Hepatocyte (in vitro differentiated cells): Measurements from ENCODE around the gene SULT1A2. TPM values are rescaled to one million over a fixed set of nuclear protein-coding genes. Genes with fewer than 3 reads are reported as not detected.
"Not testable (repeated sequence)": the region's sequence is repeated elsewhere in the genome, so short reads cannot be mapped to it uniquely, and the experiment has no call there.

Source experiments
- DNase-seq: peaks from one replicate; pipeline ENCODE4 v3.0.0-alpha.2; 2016; ENCODE audit warnings: low spot score
- H2AFZ ChIP-seq: fragments of 200-600 bp; sonication (generic); 2 replicates; pipeline ENCODE4 v1.6.0; 2016; ENCODE audit warnings: antibody characterized with exemption, mild to moderate bottlenecking
- H3K27ac ChIP-seq: fragments of 200-600 bp; sonication (generic); 2 replicates; pipeline ENCODE4 v1.5.1; 2016; ENCODE audit warnings: mild to moderate bottlenecking
- H3K27me3 ChIP-seq: fragments of 200-600 bp; sonication (generic); 2 replicates; pipeline ENCODE4 v1.6.1; 2016
- H3K36me3 ChIP-seq: fragments of 200-600 bp; sonication (generic); replicated peaks from 2 replicates; pipeline ENCODE4 v1.5.1; 2016; ENCODE audit warnings: low read depth; ENCODE audit not compliant: insufficient read depth
- H3K4me1 ChIP-seq: fragments of 200-600 bp; sonication (generic); 2 replicates; pipeline ENCODE4 v1.5.1; 2016; ENCODE audit warnings: mild to moderate bottlenecking, moderate library complexity; ENCODE audit not compliant: insufficient read depth
- H3K4me2 ChIP-seq: fragments of 200-600 bp; sonication (generic); 2 replicates; pipeline ENCODE4 v1.6.0; 2016
- H3K4me3 ChIP-seq: fragments of 200-600 bp; sonication (generic); 2 replicates; pipeline ENCODE4 v1.5.1; 2016; ENCODE audit warnings: mild to moderate bottlenecking
- H3K79me2 ChIP-seq: fragments of 200-600 bp; sonication (generic); 2 replicates; pipeline ENCODE4 v1.6.0; 2017; ENCODE audit warnings: mild to moderate bottlenecking
- H3K9me2 ChIP-seq: fragments of 200-600 bp; sonication (generic); replicated peaks from 2 replicates; pipeline ENCODE4 v1.6.0; 2017; ENCODE audit warnings: mild to moderate bottlenecking; ENCODE audit not compliant: insufficient read depth
- H3K9me3 ChIP-seq: fragments of 200-600 bp; sonication (generic); 2 replicates; pipeline ENCODE4 v1.5.1; 2016; ENCODE audit warnings: low read depth, mild to moderate bottlenecking
- H4K20me1 ChIP-seq: fragments of 200-600 bp; sonication (generic); 2 replicates; pipeline ENCODE4 v1.6.0; 2016; ENCODE audit warnings: mild to moderate bottlenecking; ENCODE audit not compliant: insufficient read depth, poor library complexity, severe bottlenecking
- EZH2 ChIP-seq: fragments of 200-600 bp; sonication (generic); IDR thresholded peaks from 2 replicates; pipeline ENCODE4 v1.6.1; 2016; ENCODE audit warnings: antibody characterized with exemption, mild to moderate bottlenecking, borderline replicate concordance
- EZH2phosphoT487 ChIP-seq: fragments of 200-600 bp; sonication (generic); IDR thresholded peaks from one replicate; pipeline ENCODE4 v1.6.1; 2018; ENCODE audit warnings: antibody characterized with exemption, mild to moderate bottlenecking, low read depth, moderate library complexity; ENCODE audit not compliant: unreplicated experiment, severe bottlenecking
- WGBS: methylation state at CpG from one replicate; pipeline ENCODE4 v1.1.6; 2016; ENCODE audit warnings: low lambda C conversion rate; ENCODE audit errors: missing lambda C conversion rate; 5-methylcytosine and 5-hydroxymethylcytosine counted together
- polyA plus RNA-seq: library from polyadenylated mRNA; unstranded; fragments of >200 nt; fragmentation: Nextera tagmentation; extraction: Ambion mirVana; gene quantifications from 2 replicates; pipeline ENCODE4 v1.2.1, GENCODE V29; 2016
- total RNA-seq: library from RNA; depleted of rRNA; stranded (reverse); fragments of >200 nt; gene quantifications from 2 replicates; pipeline ENCODE4 v1.2.3, GENCODE V29; 2014
- TF ChIP-seq, protein P1 (sequence below): fragments of 200-600 bp; sonication (generic); IDR thresholded peaks from 2 replicates; pipeline ENCODE4 v1.5.1; 2016; ENCODE audit warnings: antibody characterized with exemption, mild to moderate bottlenecking; ENCODE audit not compliant: poor library complexity

SULT1A2 gene
- total and polyA plus RNA-seq, 2 experiments from 2014 or later, result 1.8 to 3.6 TPM

- Histone ChIP-seq H3K9me2 (no peaks in the 10 kb centered on the region), H3K4me2 (no peak overlapping the region), H3K27me3 (no peaks in the 10 kb centered on the region), H3K9me3 (no peaks in the 10 kb centered on the region), H3K4me1 (peaks cover 7% of the 10 kb centered on the region), H3K79me2 (no peaks in the 10 kb centered on the region), H2AFZ (no peak overlapping the region), H3K27ac (no peak overlapping the region), H3K36me3 (no peaks in the 10 kb centered on the region), H3K4me3 (no peak overlapping the region), H4K20me1 (no peaks in the 10 kb centered on the region)
- no peak for DNase-seq
- WGBS, result 50% methylated on average over 4 of the region's 4 CpGs
- TF ChIP-seq, protein P1, sequence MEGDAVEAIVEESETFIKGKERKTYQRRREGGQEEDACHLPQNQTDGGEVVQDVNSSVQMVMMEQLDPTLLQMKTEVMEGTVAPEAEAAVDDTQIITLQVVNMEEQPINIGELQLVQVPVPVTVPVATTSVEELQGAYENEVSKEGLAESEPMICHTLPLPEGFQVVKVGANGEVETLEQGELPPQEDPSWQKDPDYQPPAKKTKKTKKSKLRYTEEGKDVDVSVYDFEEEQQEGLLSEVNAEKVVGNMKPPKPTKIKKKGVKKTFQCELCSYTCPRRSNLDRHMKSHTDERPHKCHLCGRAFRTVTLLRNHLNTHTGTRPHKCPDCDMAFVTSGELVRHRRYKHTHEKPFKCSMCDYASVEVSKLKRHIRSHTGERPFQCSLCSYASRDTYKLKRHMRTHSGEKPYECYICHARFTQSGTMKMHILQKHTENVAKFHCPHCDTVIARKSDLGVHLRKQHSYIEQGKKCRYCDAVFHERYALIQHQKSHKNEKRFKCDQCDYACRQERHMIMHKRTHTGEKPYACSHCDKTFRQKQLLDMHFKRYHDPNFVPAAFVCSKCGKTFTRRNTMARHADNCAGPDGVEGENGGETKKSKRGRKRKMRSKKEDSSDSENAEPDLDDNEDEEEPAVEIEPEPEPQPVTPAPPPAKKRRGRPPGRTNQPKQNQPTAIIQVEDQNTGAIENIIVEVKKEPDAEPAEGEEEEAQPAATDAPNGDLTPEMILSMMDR, result no peak
- no peak for TF ChIP-seq EZH2phosphoT487
- no peak for TF ChIP-seq EZH2
These were observed 21.0 kb upstream of the SULT1A2 start for GRCh38 chr16:28617874-28618273.

GRCh38 chr16:28616636-28617035 lies 19.8 kb upstream of the SULT1A2 start:
- no peaks in the 10 kb centered on the region for H3K79me2 ChIP-seq
- no peaks in the 10 kb centered on the region for H3K27me3 ChIP-seq
- no peaks in the 10 kb centered on the region for H4K20me1 ChIP-seq
- 89% methylated on average over 7 of the region's 7 CpGs for WGBS
- H2AFZ ChIP-seq, result no peak overlapping the region
- peaks cover 6% of the 10 kb centered on the region for H3K4me1 ChIP-seq
- H3K4me2 ChIP-seq, result no peak overlapping the region
- TF ChIP-seq EZH2phosphoT487 (no peak), EZH2 (no peak)
- TF ChIP-seq, protein P1, result no peak
- H3K9me2 ChIP-seq, result no peaks in the 10 kb centered on the region
- H3K27ac ChIP-seq, result no peak overlapping the region
- H3K9me3 ChIP-seq, result no peaks in the 10 kb centered on the region
- no peak for DNase-seq
- no peaks in the 10 kb centered on the region for H3K36me3 ChIP-seq
- no peak overlapping the region for H3K4me3 ChIP-seq

DNA sequence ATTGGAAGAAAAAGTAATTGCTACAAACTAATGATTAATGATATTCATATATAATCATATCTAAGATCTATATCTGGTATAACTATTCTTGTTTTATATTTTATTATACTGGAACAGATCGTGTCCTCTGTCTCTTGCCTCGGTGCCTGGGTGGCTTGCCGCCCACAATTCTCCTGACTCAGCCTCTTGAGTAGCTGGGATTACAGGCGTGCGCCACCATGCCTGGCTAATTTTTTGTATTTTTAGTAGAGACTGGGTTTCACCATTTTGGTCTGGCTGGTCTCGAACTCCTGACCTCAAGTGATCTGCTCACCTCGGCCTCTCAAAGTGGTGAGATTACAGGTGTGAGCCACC lies 19.4 kb upstream of the SULT1A2 start:
- 91% methylated on average over 7 of the region's 7 CpGs for WGBS
- DNase-seq, H3K4me3 ChIP-seq, H3K4me2 ChIP-seq, H2AFZ ChIP-seq, H3K4me1 ChIP-seq, H3K27ac ChIP-seq, H3K9me2 ChIP-seq, H4K20me1 ChIP-seq, H3K27me3 ChIP-seq, H3K79me2 ChIP-seq, H3K36me3 ChIP-seq, H3K9me3 ChIP-seq: not testable (repeated sequence)

DNA sequence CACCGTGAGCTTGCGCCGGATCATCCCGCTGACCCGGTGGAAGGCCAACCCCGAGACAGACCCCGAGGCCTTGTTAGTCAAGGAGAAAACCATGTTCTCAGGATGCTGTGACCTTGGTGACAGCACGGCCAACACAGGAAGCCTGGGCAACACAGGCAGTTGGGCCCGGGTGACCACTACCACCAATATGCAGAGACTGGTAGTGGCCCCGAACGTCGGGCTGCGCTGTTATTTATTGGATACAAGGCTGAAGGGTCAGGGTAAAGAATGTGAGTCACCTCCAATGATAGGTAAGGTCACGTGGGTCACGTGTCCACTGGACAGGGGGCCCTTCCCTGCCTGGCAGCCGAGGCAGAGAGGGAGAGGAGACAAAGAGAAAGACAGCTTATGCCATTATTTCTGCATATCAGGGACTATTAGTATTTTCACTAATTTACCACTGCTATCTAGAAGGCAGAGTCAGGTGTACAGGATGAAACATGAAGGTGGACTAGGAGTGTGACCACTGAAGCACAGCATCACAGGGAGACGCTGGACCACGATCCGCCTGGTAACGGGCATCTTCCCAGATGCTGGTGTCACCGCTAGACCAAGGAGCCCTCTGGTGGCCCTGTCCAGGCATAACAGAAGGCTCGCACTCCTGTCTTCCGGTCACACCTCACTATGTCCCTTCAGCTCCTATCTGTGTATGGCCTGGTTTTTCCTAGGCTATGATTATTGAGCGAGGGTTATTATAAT lies 18.8 kb upstream of the SULT1A2 start:
- not testable (repeated sequence) for H3K4me2 ChIP-seq, H3K27ac ChIP-seq, H2AFZ ChIP-seq, H3K9me3 ChIP-seq, H3K27me3 ChIP-seq, H3K9me2 ChIP-seq, H3K79me2 ChIP-seq, H4K20me1 ChIP-seq, H3K4me1 ChIP-seq, H3K4me3 ChIP-seq, H3K36me3 ChIP-seq
- TF ChIP-seq, protein P1, result peak; percentile 71
- peak; percentile 57 for DNase-seq
- 48% methylated on average over 19 of the region's 24 CpGs for WGBS

GRCh38 chr16:28614561-28614960 lies 17.7 kb upstream of the SULT1A2 start:
- H3K27me3 ChIP-seq, H3K36me3 ChIP-seq, H4K20me1 ChIP-seq, H3K9me3 ChIP-seq, H3K4me2 ChIP-seq, H3K79me2 ChIP-seq, H3K27ac ChIP-seq, H2AFZ ChIP-seq, H3K9me2 ChIP-seq, DNase-seq, H3K4me3 ChIP-seq: not testable (repeated sequence)
- WGBS, result no CpG with 5 or more reads among the region's 16 CpGs
- peaks cover 11% of the 10 kb centered on the region for H3K4me1 ChIP-seq

GRCh38 chr16:28613912-28614311 lies 17.1 kb upstream of the SULT1A2 start:
- H3K79me2 ChIP-seq, H3K36me3 ChIP-seq, H3K27me3 ChIP-seq, H4K20me1 ChIP-seq, H3K9me3 ChIP-seq, DNase-seq, H3K4me3 ChIP-seq, H3K4me2 ChIP-seq, H2AFZ ChIP-seq, H3K27ac ChIP-seq, H3K9me2 ChIP-seq: not testable (repeated sequence)
- peaks cover 11% of the 10 kb centered on the region for H3K4me1 ChIP-seq
- WGBS, result 20% methylated on average over 1 of the region's 26 CpGs
